HG03159 (cell line): ENCODE results near the gene C2orf42.
A peak's percentile ranks its signal among the peaks of the same experiment; 100 is the strongest.
"Not testable (repeated sequence)": the region's sequence is repeated elsewhere in the genome, so short reads cannot be mapped to it uniquely, and the experiment has no call there.

Source experiments
- ATAC-seq: cut with Tn5 transposase; IDR thresholded peaks from one replicate; pipeline ENCODE4 v1.9.1; 2021; ENCODE audit warnings: mild to moderate bottlenecking, moderate library complexity; ENCODE audit not compliant: unreplicated experiment

Gene C2orf42

DNA sequence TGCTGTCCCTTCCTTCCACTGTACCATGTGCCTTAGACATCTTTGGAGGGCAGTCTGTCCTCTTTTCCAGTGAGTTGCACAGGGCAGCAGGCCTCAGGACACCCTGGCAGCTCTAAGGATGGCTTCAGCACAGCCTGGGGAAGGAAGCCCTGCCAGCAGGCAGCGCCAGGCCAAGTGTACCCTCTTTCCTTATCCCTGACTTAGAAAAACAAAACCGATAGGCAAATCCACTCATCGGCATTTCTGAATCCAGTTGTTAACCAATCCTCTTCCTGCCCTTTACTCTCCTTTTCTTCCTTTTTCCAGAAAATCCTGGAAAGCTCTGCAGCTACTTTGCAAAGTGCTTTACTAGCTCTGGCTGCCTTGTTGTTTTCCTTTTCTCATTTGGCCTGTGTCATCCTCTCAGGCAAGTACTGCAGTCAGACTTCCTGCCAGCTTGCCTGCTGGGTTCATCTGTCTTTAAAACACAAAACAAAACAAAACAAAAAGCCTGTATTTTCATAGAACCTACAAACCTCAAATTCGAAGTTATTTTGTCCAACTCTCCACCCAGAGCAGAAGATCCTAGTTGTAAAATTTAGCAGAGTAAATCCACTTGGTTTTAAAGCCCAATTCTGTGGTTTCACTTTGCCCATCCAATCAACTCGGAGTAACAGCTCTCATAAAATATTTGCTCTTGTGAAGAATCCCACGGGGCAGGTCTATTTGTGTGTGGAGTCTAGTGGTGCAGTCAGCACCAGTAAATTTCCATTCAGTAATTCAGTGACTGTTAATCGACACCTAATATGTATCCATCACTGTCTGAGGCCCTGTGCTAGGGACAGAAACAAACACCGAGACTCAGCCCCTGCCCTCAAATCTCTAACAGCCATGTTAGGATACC is 58.3 kb downstream of the C2orf42 start:
- ATAC-seq, result peak; percentile 62

- ATAC-seq, result not testable (repeated sequence)
These were observed 59.3 kb downstream of the C2orf42 start for GRCh38 chr2:70131344-70132143.

- no peak for ATAC-seq
These were observed 62.8 kb downstream of the C2orf42 start for GRCh38 chr2:70128005-70128404.

- no peak for ATAC-seq
These were observed 64.4 kb downstream of the C2orf42 start for GRCh38 chr2:70126413-70126812.

DNA sequence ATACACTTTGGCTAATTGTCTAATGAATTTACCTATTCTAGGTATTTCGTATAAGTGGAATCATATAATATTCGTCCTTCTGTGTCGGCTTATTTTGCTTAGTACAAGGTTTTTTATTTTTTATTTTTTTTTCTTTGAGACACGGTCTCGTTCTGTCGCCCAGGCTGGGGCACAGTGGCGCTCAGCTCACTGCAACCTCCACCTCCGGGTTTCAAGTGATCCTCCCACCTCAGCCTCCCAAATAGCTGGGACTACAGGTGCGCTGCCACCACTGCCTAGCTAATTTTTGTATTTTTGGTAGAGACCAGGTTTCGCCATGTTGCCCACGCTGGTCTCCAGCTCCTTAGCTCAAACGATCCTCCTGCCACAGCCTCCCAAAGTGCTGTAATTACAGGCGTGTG is 65.3 kb downstream of the C2orf42 start:
- no peak for ATAC-seq

- peak; percentile 34 for ATAC-seq
These were observed 65.8 kb downstream of the C2orf42 start for GRCh38 chr2:70124983-70125480.

DNA sequence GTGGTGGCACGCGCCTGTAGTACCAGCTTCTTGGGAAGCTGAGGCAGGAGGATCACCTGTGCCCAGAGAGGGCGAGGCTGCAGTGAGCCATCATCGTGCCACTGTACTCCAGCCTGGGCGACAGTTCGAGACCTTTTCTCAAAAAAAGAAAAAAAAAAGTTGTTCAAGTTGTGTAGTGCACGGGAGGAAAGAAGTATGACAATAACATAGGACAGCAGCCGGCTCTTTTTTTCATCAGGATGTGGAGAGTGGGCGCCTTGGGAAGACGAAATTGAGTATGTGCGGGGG is 67.0 kb downstream of the C2orf42 start:
- no peak for ATAC-seq

GRCh38 chr2:70123051-70123828 is 67.6 kb downstream of the C2orf42 start:
- ATAC-seq, result no peak

GRCh38 chr2:70122470-70122869 is 68.3 kb downstream of the C2orf42 start:
- no peak for ATAC-seq

DNA sequence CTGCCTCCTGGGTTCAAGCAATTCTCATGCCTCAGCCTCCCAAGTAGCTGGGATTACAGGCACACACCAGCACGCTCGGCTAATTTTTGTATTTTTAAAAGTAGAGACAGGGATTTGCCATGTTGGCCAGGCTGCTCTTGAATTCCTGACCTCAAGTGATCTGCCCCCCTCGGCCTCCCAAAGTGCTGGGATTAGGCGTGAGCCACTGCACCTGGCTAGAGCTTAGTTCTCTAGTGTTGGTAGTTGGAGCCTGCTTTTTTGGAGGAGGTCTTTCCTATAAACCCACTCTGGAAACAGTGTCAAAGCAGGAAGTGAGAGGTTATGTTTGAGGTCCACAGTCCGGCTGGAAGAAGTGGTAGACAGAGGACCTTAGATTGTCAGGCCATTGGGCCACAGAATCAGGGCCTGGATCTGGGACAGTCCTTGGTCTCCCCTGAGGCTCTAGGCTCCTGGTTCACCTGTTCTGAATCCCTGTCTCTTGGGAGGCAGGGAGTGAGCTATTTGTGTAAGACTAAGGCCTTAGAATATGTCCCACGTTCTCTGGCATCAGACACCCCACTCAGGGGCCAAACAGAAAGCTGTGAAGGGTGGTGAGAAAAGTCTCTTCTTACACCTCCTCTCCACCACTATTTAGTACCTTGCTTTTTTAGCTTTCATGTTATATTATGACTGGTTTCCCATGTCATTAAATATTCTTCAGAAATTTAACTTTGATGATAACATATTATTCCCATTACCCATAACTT is 69.0 kb downstream of the C2orf42 start:
- ATAC-seq, result no peak

GRCh38 chr2:70118798-70119454 is 71.9 kb downstream of the C2orf42 start:
- no peak for ATAC-seq

GRCh38 chr2:70116936-70117552 is 73.8 kb downstream of the C2orf42 start:
- ATAC-seq, result no peak

DNA sequence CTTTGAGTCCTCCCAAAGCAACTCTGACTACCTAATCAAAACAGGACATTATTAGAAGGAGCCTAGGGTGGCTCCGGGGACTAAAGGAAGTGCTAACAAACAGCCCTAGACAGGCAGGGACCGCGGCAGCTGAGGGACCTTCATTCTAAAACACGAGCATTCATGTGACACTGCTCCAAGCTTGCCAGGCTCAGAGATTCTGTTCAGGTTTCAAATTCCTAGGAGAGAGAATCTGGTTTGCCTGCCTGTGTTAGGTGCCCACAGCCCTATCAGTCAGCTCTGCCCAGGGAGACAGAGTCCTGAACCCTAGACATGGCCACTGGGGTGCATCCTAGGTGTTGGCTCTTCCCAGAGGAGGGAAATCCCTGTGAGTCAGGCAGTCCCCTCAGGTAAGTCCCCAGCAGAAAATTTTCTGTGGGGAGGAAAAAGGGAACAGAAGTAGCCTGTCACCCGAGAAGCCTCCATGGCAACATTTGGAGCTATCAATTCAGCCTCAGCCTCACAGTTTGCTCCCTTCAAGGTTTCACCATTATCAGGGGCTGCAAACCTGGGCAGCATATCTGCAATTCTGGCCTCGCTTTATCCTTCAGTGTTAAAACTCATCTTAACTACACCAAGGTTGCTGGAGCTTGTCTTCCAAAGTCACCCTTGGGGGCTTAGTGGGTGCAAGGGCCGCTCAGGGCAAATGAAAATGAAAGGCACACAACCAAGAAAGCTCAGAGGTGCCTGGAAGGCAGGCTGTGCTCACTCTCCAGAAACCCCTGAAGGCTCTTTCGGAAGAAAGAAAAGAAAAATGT is 75.0 kb downstream of the C2orf42 start:
- no peak for ATAC-seq

- no peak for ATAC-seq
These were observed 77.3 kb downstream of the C2orf42 start for GRCh38 chr2:70113359-70114070.

- ATAC-seq, result no peak
These were observed 78.8 kb downstream of the C2orf42 start for GRCh38 chr2:70111752-70112591.

GRCh38 chr2:70110397-70110796 is 80.4 kb downstream of the C2orf42 start:
- not testable (repeated sequence) for ATAC-seq

GRCh38 chr2:70106138-70106537 is 84.7 kb downstream of the C2orf42 start:
- ATAC-seq, result not testable (repeated sequence)
